ENCODE measurements around the gene TMEM120A.

GRCh38 chr7:76020031-76020714 lies 25.8 kb upstream of the TMEM120A start:
- TF ChIP-seq CTCF (IDR thresholded peaks at IDR 0.05) (peak; percentile 90 to 94 (median 92)), POLR2A (IDR thresholded peaks at IDR 0.05) (no peak)

All from adrenal gland (tissue), 5 donors.